ENCODE data around the gene PAX2. TPM values are rescaled to one million over a fixed set of nuclear protein-coding genes. Genes with fewer than 3 reads are reported as not detected.
A peak's percentile ranks its signal among the peaks of the same experiment; 100 is the strongest.

Gene PAX2
- total RNA-seq, 4 donors from 2014 or later: not detected

GRCh38 chr10:100872034-100872791 lies 126.8 kb downstream of the PAX2 start:
- DNase-seq: peak; percentile 17
- no peak overlapping the region for H3K4me3 ChIP-seq
- 59 to 100% methylated on average over 1 to 11 of the region's 11 CpGs for WGBS, 2 donors (ENCODE audit: low coverage in 1 of 2)
- peaks cover 28% of the 10 kb centered on the region for H3K27me3 ChIP-seq
- no peak for TF ChIP-seq POLR2A (IDR thresholded peaks at IDR 0.05)
- TF ChIP-seq EP300 (IDR thresholded peaks at IDR 0.05; ENCODE audit: low read depth): no peak
- peak; percentile 23 to 37 (median 30) for TF ChIP-seq CTCF (IDR thresholded peaks at IDR 0.05)
- TF ChIP-seq POLR2AphosphoS5 (IDR thresholded peaks at IDR 0.05): no peak
- H3K4me1 ChIP-seq: peaks cover 0 to 12% (median 6%) of the 10 kb centered on the region in 4 donors
- H3K9me3 ChIP-seq: no peaks in the 10 kb centered on the region
- in situ Hi-C loops (cut with MboI; ENCODE audit: low pct_ligation_motif_present in 1 of 4, low pct_unique_long_range_greater_than_20kb in 1 of 4, low sequenced_read_pairs in 3 of 4): loop anchor here in 3 of 4 donors (10.0 to 25.0 kb wide), 2 partner anchors 307 to 310 kb away; no protein-coding TSS in a partner anchor
- no peaks in the 10 kb centered on the region for H3K36me3 ChIP-seq
- intact Hi-C loops (cut with DNase I; ENCODE audit: low total_unique reads): no loop called here
- no peak overlapping the region for H3K27ac ChIP-seq

- in situ Hi-C loops (cut with MboI; ENCODE audit: low pct_ligation_motif_present in 1 of 4, low pct_unique_long_range_greater_than_20kb in 1 of 4, low sequenced_read_pairs in 3 of 4) (loop anchor here in 3 of 4 donors (10.0 to 25.0 kb wide), 2 partner anchors 308 to 311 kb away; no protein-coding TSS in a partner anchor), intact Hi-C loops (cut with DNase I; ENCODE audit: low total_unique reads) (no loop called here)
- 40 to 73% methylated on average over 2 to 7 of the region's 7 CpGs for WGBS, 2 donors (ENCODE audit: low coverage in 1 of 2)
- Histone ChIP-seq H3K9me3 (no peaks in the 10 kb centered on the region), H3K27me3 (peaks cover 17% of the 10 kb centered on the region), H3K4me3 (no peak overlapping the region), H3K4me1 (peaks cover 0 to 17% (median 6%) of the 10 kb centered on the region in 4 donors), H3K36me3 (no peaks in the 10 kb centered on the region), H3K27ac (no peak overlapping the region)
- TF ChIP-seq POLR2AphosphoS5 (IDR thresholded peaks at IDR 0.05) (no peak), EP300 (IDR thresholded peaks at IDR 0.05; ENCODE audit: low read depth) (no peak), POLR2A (IDR thresholded peaks at IDR 0.05) (no peak)
- DNase-seq: no peak
Observed at GRCh38 chr10:100873146-100873826, 127.9 kb downstream of the PAX2 start.

GRCh38 chr10:100873827-100874326 lies 128.5 kb downstream of the PAX2 start:
- 79 to 100% methylated on average over 1 to 14 of the region's 14 CpGs for WGBS, 2 donors (ENCODE audit: low coverage in 1 of 2)
- Histone ChIP-seq H3K4me3 (no peak overlapping the region), H3K4me1 (peaks cover 0 to 17% (median 6%) of the 10 kb centered on the region in 4 donors), H3K9me3 (no peaks in the 10 kb centered on the region), H3K36me3 (no peaks in the 10 kb centered on the region), H3K27ac (no peak overlapping the region), H3K27me3 (peaks cover 17% of the 10 kb centered on the region)
- in situ Hi-C loops (cut with MboI; ENCODE audit: low pct_ligation_motif_present in 1 of 4, low pct_unique_long_range_greater_than_20kb in 1 of 4, low sequenced_read_pairs in 3 of 4): loop anchor here in 3 of 4 donors (10.0 to 25.0 kb wide), 2 partner anchors 309 to 312 kb away; no protein-coding TSS in a partner anchor
- TF ChIP-seq EP300 (IDR thresholded peaks at IDR 0.05; ENCODE audit: low read depth) (no peak), POLR2A (IDR thresholded peaks at IDR 0.05) (no peak), POLR2AphosphoS5 (IDR thresholded peaks at IDR 0.05) (no peak), CTCF (IDR thresholded peaks at IDR 0.05) (no peak)
- no peak for DNase-seq
- intact Hi-C loops (cut with DNase I; ENCODE audit: low total_unique reads): no loop called here

- Histone ChIP-seq H3K4me3 (no peak overlapping the region), H3K36me3 (no peaks in the 10 kb centered on the region), H3K27ac (no peak overlapping the region), H3K27me3 (peaks cover 17% of the 10 kb centered on the region), H3K9me3 (no peaks in the 10 kb centered on the region), H3K4me1 (peaks cover 0 to 17% (median 6%) of the 10 kb centered on the region in 4 donors)
- intact Hi-C loops (cut with DNase I; ENCODE audit: low total_unique reads): no loop called here
- no peak for TF ChIP-seq EP300 (IDR thresholded peaks at IDR 0.05; ENCODE audit: low read depth)
- no peak for TF ChIP-seq POLR2A (IDR thresholded peaks at IDR 0.05)
- TF ChIP-seq CTCF (IDR thresholded peaks at IDR 0.05): no peak
- in situ Hi-C loops (cut with MboI; ENCODE audit: low pct_ligation_motif_present in 1 of 4, low pct_unique_long_range_greater_than_20kb in 1 of 4, low sequenced_read_pairs in 3 of 4): loop anchor here in 3 of 4 donors (10.0 to 25.0 kb wide), 2 partner anchors 310 to 313 kb away; no protein-coding TSS in a partner anchor
- WGBS, 2 donors (ENCODE audit: low coverage in 1 of 2): 75% methylated on average over 3 to 20 of the region's 20 CpGs
- DNase-seq: no peak
Observed at GRCh38 chr10:100874702-100875483, 129.5 kb downstream of the PAX2 start.
